ENCODE results near the gene PAPPA.

PAPPA gene

GRCh38 chr9:116181853-116182610 lies 28.4 kb downstream of the PAPPA start:
- DNase-seq (ENCODE audit: low read depth in 2 of 3, low spot score in 2 of 3): no peak

GRCh38 chr9:116182876-116183275 lies 29.3 kb downstream of the PAPPA start:
- no peak for DNase-seq (ENCODE audit: low read depth in 2 of 3, low spot score in 2 of 3)

DNA sequence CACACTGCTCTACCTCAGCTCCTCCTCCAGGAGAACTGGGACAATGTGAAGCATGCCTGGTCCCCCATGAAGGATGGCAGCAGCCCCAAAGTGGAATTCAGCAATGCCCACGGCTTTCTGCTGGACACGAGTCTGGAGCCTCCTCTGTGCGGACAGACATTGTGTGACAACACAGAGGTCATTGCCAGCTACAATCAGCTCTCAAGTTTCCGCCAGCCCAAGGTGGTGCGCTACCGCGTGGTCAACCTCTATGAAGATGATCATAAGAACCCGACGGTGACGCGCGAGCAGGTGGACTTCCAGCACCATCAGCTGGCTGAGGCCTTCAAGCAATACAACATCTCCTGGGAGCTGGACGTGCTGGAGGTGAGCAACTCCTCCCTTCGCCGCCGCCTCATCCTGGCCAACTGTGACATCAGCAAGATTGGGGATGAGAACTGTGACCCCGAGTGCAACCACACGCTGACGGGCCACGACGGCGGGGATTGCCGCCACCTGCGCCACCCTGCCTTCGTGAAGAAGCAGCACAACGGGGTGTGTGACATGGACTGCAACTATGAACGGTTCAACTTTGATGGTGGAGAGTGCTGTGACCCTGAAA lies 34.1 kb downstream of the PAPPA start:
- DNase-seq (ENCODE audit: low read depth in 2 of 3, low spot score in 2 of 3): no peak

GRCh38 chr9:116189683-116190082 lies 36.1 kb downstream of the PAPPA start:
- DNase-seq (ENCODE audit: low read depth in 2 of 3, low spot score in 2 of 3): no peak

DNA sequence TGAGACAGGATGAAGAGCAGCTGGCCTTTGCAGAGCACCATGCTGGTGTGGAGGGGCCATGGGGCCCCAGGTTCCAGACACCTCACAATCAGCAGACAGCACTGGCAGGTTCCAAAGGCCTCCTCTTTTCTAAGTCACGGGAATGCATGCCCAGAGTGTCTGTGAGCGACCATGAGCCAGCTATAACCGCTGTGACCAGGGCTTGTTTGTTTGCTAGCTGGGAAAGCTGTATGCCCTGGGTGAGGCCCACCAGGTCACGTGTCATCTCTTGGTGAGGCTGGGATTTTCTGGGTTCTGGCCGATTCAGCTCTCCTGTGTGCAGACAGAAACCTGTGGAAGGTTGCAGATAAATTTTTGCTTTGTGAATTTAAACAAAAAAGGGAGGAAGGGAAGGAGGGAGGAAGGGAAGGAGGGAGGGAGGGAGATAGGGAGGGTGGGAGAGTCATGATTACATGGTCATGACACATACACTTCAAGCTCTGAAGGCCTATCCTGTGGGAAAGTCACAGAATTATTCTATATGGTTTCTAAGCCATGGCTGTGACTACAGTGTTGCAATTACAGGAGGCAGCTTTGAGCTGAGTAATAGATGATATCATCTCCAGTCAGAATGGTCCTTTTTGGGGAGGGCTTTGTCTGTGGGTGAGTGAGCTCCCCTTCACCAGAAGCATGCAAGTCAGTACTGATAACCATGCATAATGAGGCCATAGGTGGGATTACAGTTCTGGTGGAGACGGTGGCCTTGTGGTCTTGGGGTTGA lies 37.2 kb downstream of the PAPPA start:
- DNase-seq (ENCODE audit: low read depth in 2 of 3, low spot score in 2 of 3): no peak

- DNase-seq (ENCODE audit: low read depth in 2 of 3, low spot score in 2 of 3): no peak
These were observed 38.2 kb downstream of the PAPPA start for GRCh38 chr9:116191576-116192415.

GRCh38 chr9:116193636-116194035 lies 40.0 kb downstream of the PAPPA start:
- DNase-seq (ENCODE audit: low read depth in 2 of 3, low spot score in 2 of 3): no peak

DNA sequence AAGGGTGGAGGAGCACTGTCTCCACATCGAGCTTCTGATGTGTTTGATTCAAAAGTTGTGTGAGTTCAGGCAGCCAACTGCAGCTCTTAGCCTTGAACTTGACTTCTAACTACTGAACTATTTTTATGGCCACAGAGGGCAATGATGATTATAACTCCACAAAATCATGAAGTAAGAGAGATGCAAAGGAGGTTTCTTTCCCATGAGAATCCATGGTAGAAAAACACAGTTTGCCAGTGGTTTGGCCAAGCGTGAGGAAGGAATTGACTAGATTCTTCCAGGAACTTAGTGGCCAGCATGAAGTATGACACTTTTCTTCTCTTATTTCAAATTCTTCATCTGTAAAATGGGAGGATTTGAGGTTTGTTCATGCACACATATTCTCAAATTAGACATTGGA lies 43.2 kb downstream of the PAPPA start:
- no peak for DNase-seq (ENCODE audit: low read depth in 2 of 3, low spot score in 2 of 3)

- no peak for DNase-seq (ENCODE audit: low read depth in 2 of 3, low spot score in 2 of 3)
These were observed 44.8 kb downstream of the PAPPA start for GRCh38 chr9:116198344-116198743.

- no peak for DNase-seq (ENCODE audit: low read depth in 2 of 3, low spot score in 2 of 3)
These were observed 48.8 kb downstream of the PAPPA start for GRCh38 chr9:116202219-116202912.

GRCh38 chr9:116204252-116204882 lies 50.8 kb downstream of the PAPPA start:
- DNase-seq (ENCODE audit: low read depth in 2 of 3, low spot score in 2 of 3): no peak

GRCh38 chr9:116207371-116208111 lies 54.0 kb downstream of the PAPPA start:
- DNase-seq (ENCODE audit: low read depth in 2 of 3, low spot score in 2 of 3): no peak

DNA sequence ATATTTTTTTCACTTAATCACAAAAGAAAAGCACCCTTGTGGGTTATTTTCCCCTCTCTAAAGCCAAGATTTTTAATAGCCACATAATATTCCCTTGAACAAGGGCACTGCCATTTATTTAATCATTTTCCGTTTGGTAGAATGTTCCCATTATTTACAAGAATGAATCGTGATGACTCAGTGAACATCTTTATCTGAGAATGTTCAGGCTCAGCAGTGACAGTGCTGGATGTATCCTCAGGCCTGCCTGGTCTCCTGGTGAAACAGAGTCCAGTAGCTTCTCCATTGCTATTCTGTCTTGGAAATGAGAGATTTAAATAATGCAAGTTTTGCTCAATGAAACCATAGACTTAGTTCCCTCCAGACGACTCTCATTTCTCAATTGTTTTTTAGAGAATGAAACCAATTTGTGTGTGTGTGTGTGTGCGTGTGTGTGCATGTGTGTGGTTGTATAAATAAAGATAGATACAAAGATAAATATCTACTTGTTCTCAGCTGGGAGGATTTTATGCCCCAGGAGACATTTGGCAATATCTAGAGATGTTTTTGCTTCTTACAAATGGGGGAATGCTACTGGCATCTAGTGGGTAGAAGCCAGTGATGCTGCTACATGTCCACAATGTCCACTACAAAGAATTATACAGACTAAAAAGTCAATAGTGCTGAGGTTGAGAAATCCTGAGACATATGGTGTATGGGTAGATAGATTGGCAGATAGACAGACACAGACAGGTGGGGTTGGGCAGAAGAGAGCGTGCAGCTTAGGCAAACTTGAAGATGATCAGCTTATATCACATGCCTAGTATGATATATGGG lies 55.0 kb downstream of the PAPPA start:
- no peak for DNase-seq (ENCODE audit: low read depth in 2 of 3, low spot score in 2 of 3)

DNA sequence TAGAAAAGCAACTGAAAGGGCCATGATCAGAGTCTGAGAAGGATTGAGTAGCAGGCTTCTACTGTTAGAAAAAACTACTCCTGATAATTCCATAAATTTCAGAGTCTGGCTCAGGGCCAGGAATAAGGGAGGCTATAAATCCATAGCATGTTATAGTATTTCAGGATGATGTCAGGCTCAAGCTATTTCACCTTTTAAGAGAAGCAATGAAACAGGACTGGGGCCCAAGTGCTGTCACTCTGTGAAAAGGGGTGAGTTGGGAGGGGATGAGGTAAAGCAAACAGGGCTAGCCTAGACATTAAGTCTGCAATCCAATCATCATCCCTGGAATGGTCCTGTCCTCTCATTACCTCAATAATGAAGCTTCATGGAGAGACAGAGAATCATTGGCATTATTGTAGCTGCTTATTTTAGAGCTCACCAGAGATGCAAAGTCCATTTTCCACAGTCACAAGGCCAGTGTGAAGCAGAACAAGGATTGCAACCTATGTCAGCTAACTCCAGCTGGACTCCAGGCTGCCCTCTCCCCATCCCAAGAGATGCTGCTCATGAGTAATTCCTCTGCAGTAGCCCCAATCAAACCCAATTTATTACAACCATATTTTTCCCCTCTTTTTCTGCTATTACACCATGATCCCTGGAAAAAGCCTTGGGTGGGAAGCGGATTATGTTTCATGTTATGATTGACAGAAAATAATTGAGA lies 56.0 kb downstream of the PAPPA start:
- DNase-seq (ENCODE audit: low read depth in 2 of 3, low spot score in 2 of 3): no peak

DNA sequence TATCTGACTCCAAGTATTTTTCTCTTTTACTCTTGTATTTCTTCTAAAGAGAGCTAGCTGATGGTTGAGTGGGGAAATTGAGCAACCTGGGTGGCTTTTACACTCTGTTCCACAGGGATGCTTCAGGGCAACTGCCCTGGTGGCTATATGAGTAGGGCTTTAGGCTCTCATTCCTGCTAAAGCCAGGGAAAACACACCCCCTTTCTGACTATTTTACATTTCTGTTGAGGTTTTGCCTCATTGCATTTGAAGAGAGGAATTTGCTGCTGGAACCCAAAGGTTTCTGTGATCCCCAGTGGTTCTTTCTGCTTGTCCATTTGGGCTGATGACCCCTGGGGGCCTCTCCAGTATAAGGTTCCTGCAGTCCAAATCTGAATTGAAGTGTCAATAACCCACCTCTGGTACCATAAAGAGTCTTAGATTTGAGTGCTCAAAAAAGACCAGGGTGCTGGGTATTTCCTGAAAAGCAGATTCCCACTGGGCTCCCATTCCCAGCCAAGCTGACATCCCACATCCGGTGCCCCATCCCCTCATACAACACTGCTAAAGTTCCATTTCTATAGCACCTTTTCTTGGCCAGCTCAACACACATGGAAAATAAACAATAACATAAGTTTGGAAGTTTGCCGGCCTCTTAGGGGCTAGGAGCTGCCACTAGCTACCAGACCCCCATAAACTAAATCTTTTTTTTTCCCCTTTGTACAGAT lies 59.5 kb downstream of the PAPPA start:
- no peak for DNase-seq (ENCODE audit: low read depth in 2 of 3, low spot score in 2 of 3)

GRCh38 chr9:116213693-116214047 lies 60.1 kb downstream of the PAPPA start:
- no peak for DNase-seq (ENCODE audit: low read depth in 2 of 3, low spot score in 2 of 3)

DNA sequence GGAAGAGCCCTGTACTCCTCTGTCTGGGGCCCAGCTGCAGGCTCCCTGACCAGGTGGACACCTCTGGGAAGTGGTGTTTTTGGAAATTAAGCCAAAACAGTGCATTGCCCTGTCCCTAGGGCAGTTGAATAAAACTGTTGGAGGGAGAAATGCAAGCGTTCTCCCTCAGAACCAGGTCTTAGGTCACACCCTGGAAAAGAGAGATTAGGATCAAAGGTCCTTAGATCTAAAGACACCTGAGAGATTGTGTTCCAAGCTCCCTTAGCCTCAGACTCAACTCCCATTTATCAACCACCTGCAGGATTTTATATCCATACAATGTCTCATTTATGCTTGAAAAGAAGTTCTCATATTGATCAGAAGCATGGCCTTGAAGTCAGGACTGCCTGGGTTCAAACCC lies 64.8 kb downstream of the PAPPA start:
- DNase-seq (ENCODE audit: low read depth in 2 of 3, low spot score in 2 of 3): no peak

- DNase-seq (ENCODE audit: low read depth in 2 of 3, low spot score in 2 of 3): no peak
These were observed 66.1 kb downstream of the PAPPA start for GRCh38 chr9:116219686-116220085.

All from activated CD8-positive, alpha-beta memory T cell treated with anti-CD3 and anti-CD28 coated beads for 48 hours (primary cell).